Measurements from ENCODE around the gene EMID1.
"Not testable (repeated sequence)": the region's sequence is repeated elsewhere in the genome, so short reads cannot be mapped to it uniquely, and the experiment has no call there.

The EMID1 gene

DNA sequence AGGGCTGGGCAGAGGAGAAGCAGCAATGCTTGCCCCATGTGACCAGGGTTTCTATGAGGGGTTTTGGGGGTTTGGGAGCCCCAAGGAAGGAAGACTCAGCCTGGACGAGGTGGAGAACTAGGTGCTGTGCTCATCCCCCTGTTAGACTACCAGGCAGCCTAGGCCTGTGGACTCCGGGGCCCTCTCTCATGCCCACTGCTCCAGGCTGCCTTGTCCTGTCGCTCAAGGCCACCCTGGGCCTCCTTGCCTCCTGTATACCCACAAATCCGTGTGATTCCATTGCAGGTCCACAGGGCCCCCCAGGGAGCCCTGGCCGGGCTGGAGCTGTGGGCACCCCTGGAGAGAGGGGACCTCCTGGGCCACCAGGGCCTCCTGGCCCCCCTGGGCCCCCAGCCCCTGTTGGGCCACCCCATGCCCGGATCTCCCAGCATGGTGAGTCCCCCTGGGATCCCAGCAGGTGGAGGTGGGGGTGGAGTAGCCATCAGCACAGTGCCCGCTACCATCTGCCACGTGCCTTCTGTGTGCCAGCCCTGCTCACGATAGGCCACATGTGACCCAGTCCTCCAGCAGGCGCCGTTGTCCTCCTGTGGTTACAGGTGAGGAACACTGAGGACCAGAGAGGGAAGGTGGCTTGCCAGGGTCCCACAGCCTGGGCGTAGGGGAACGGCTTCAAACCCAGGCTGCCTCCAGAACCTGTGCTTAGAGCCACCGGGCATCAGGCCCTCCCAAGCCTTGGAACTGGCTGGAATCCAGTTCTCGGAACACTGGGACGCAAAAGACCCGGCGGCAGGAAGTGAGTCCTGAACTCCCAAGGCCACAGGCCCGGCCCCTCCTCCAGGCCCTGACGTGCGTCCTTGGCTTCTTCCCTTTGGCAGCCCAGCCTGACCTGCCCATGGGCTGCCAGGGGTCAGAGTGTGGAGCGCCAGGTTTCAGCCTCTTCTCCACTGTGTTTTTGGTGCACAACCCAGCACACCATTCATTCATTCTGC is 26.6 kb downstream of the EMID1 start:
- DNase-seq, result no peak

DNA sequence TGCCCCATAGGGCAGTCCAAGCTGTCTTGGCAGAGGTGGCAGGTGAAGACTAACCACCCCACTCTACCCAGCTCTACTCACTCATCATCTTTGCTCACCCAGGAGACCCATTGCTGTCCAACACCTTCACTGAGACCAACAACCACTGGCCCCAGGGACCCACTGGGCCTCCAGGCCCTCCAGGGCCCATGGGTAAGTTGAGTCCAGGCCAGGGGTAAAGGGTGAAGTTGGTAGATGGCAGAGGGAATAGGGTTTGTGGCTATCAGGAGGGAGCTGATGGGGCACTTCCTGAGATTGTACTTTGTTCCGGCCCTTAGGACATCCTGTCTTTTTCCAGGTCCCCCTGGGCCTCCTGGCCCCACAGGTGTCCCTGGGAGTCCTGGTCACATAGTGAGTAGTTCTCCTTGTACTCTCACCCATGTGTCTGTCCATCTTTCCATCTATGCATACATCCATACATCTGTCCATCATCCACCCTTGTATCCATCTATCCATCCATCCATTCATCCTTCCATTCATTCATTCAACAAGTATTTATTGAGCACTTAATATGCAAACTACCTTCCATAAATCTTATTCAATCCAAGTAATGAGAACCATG is 27.7 kb downstream of the EMID1 start:
- no peak for DNase-seq

DNA sequence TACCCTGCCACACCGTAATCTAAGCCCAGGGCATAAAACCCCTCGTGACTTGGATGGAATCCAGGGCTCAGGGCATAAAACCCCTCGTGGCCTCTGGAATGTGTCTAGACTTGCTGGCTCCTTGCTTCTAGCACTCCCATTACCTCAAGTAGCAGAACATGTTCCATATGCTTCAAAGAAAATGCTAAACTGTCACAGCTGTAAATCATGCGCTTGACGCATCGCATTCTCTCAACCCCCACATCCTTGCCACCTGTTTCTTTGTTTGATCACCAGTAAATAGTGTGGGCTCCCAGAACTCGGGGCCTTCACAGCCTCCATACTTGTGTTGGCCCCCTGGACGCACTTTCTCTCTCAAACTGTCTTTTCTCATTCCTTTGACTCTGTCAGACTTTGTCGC is 34.8 kb downstream of the EMID1 start:
- DNase-seq, result not testable (repeated sequence)

GRCh38 chr22:29243874-29244446 is 38.3 kb downstream of the EMID1 start:
- no peak for DNase-seq

- no peak for DNase-seq
Observed at GRCh38 chr22:29244785-29245625, 39.3 kb downstream of the EMID1 start.

- peak; percentile 66 to 71 for DNase-seq
Observed at GRCh38 chr22:29245626-29246385, 40.1 kb downstream of the EMID1 start.

DNA sequence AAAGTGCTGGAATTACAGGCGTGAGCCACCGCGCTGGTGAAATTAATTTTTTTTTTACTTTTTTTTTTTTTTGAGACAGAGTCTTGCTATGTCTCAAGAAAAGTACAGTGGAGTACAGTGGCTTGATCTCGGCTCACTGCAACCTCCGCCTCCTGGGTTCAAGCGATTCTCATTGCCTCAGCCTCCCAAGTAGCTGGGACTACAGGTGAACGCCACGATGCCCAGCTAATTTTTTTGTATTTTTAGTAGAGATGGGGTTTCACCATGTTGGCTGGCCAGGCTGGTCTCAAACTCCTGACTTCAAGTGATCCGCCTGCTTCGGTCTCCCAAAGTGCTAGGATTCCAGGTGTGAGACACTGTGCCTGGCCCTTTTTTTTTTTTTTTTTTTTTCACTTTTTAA is 42.2 kb downstream of the EMID1 start:
- not testable (repeated sequence) for DNase-seq

DNA sequence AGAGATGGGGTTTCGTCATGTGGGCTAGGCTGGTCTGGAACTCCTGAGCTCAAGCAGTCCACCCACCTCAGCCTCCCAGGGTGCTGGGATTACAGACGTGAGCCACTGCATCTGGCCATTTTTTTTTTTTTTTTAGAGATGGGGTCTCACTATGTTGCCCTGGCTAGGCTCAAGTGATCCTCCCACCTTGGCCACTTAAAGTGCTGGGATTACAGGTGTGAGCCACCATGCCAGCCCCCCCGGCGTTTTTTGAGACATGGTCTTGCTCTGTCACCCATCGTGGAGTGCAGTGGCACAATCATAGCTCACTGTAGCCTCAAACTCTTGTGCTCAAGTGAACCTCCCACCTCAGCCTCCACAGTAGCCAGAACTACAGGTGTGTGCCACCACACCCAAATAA is 45.6 kb downstream of the EMID1 start:
- DNase-seq, result no peak

GRCh38 chr22:29251981-29252911 is 46.5 kb downstream of the EMID1 start:
- DNase-seq, result no peak

- no peak for DNase-seq
Observed at GRCh38 chr22:29253561-29254285, 48.0 kb downstream of the EMID1 start.

GRCh38 chr22:29254286-29254660 is 48.6 kb downstream of the EMID1 start:
- DNase-seq, result no peak

DNA sequence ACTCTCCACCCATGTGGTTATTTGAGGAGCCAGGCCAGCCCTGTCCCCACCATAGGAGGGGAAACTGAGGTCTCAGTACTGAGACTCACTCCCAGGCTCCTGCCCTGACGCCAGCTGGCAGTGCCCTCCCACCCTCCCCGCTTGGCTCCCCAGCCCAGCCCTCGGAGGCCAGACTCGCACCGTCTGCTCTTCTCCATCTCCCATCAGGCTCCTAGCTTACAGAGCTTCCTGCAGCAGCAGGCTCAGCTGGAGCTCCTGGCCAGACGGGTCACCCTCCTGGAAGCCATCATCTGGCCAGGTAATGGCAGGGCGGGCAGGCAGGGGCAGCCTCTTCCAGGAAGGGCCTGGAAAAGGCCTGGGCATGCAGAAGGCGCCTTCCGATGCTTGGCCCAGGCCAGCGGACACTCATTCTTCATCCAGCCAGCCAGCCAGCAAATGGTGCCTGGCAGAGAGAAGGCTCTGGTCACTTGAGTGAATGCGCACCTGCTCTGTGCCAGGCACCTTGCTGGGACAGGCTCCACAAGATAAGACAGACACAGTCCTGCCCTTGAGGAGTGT is 49.4 kb downstream of the EMID1 start:
- DNase-seq, result no peak

DNA sequence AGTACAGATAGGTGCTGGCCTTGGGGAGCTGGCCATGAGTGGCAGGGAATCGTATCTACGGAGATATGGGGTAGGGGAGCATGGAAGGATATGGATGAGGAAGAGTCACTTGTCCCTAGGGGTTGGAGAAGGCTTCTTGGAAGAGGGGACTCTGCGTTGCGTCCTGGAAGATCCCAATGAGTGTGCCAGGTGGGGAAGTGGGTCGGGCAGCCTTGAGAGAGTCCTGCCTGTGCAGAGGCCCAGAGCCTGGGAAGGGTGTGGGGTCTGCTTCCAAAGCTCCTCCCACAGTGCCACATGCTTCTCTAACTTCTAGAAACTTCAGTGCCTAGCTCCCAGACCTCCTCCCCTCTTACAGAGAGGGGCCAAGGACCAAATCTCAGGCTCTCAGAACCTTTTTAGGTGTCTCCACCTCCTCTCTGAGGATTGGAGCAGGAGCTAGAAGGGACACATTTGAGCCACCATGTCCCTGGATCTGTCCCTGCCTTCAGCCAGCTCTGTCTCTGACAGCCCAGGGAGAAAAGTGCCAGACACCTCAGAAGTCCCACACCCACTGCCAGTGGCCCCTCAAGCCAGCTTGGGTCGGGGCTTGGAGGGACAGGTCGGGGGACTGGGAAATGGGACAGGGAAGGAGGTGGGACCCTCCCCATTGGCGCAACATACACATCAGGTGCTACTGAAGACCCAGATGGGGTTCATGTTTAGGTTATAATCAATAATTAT is 51.1 kb downstream of the EMID1 start:
- no peak for DNase-seq

DNA sequence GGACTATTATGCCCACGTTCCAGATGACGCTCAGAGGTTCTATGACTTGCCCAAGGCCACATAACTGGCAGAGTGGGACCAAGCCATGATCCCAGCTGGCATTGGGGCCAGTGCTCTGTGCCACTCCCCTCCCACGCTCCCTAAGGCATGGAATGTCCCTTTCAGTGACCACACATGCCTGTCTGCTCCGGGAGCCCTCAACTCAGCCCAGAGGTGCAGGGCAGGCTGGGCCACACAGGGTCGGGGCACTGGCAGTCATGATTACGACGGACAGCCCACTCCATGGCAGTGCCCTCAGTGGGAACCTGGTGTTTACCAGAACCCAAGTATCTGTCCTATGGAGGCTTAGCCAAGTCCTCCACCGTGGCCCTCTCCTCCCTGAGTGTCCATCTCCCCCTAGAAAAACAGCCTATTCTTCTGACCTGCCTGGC is 52.1 kb downstream of the EMID1 start:
- DNase-seq, result no peak

DNA sequence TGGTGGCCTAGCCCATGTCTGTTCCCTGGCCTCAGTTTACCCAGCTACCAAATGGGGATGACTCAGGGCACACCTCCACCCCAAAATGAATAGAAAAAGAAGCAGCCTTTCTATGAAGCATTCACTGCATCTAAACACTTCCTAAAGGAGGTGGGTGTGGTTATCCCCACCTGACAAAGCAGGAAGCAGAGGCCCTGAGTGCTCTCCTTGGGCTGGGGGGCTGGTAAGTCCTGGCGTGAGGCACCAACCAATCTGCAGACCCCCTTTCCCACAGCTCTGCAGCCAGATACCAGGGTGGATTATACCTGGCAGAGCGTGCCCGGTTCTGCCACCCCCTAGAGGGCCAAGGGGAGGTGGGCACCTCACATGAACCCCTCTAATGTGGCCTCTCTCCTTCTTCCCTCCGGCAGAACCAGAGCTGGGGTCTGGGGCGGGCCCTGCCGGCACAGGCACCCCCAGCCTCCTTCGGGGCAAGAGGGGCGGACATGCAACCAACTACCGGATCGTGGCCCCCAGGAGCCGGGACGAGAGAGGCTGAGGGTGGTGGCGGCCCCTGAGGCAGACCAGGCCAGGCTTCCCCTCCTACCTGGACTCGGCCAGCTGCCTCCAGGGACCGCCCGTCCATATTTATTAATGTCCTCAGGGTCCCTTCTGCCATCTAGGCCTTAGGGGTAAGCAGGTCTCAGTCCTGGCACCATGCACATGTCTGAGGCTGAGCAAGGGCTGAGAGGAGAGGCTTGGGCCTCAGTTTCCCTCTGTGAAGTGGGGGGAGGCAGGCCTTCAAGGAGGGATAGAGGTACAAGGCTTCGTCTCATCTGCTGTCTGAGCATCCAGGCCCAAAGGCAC is 52.9 kb downstream of the EMID1 start:
- no peak for DNase-seq

- DNase-seq, result no peak
Observed at GRCh38 chr22:29259253-29259899, 53.7 kb downstream of the EMID1 start.

- DNase-seq, result no peak
Observed at GRCh38 chr22:29260031-29260560, 54.4 kb downstream of the EMID1 start.
